Ishikawa (cell line): ENCODE measurements around the gene CHAC1.
A peak's percentile ranks its signal among the peaks of the same experiment; 100 is the strongest.

Source experiments
- CEBPB ChIP-seq: IDR thresholded peaks from 2 replicates; pipeline ENCODE4 v1.6.1; 2012
- CREB1 ChIP-seq: IDR thresholded peaks from 2 replicates; pipeline ENCODE4 v1.6.1; 2012; ENCODE audit warnings: low read depth
- EGR1 ChIP-seq: IDR thresholded peaks from 2 replicates; pipeline ENCODE4 v1.6.1; 2012
- EP300 ChIP-seq: IDR thresholded peaks from 2 replicates; pipeline ENCODE4 v1.6.1; 2012; ENCODE audit warnings: borderline replicate concordance
- FOXM1 ChIP-seq: IDR thresholded peaks from 2 replicates; pipeline ENCODE4 v1.6.1; 2012; ENCODE audit warnings: low read depth, borderline replicate concordance
- MAX ChIP-seq: IDR thresholded peaks from 2 replicates; pipeline ENCODE4 v1.6.1; 2012
- NFIC ChIP-seq: IDR thresholded peaks from 2 replicates; pipeline ENCODE4 v1.6.1; 2012
- RAD21 ChIP-seq: IDR thresholded peaks from 2 replicates; pipeline ENCODE4 v1.6.1; 2012; ENCODE audit warnings: low read depth
- REST ChIP-seq: IDR thresholded peaks from 2 replicates; pipeline ENCODE4 v1.6.1; 2012; ENCODE audit warnings: low read depth, mild to moderate bottlenecking
- TAF1 ChIP-seq: IDR thresholded peaks from 2 replicates; pipeline ENCODE4 v1.6.1; 2012; ENCODE audit warnings: low read depth, mild to moderate bottlenecking
- TCF12 ChIP-seq: IDR thresholded peaks from 2 replicates; pipeline ENCODE4 v1.6.1; 2012; ENCODE audit warnings: low read depth
- TEAD4 ChIP-seq: IDR thresholded peaks from 2 replicates; pipeline ENCODE4 v1.6.1; 2012
- USF1 ChIP-seq: IDR thresholded peaks from 2 replicates; pipeline ENCODE4 v1.6.1; 2012
- YY1 ChIP-seq: IDR thresholded peaks from 2 replicates; pipeline ENCODE4 v1.6.1; 2012; ENCODE audit warnings: low read depth
- ZBTB7A ChIP-seq: IDR thresholded peaks from 2 replicates; pipeline ENCODE4 v1.6.1; 2012; ENCODE audit warnings: low read depth

Gene CHAC1

GRCh38 chr15:40960151-40960885 is 7.0 kb downstream of the CHAC1 start:
- TF ChIP-seq USF1 (no peak), CREB1 (no peak), EGR1 (no peak), TCF12 (no peak), NFIC (no peak), REST (no peak), TAF1 (no peak), FOXM1 (no peak), MAX (no peak), EP300 (no peak), YY1 (no peak), TEAD4 (no peak), ZBTB7A (no peak), CEBPB (no peak), RAD21 (no peak)

GRCh38 chr15:40960925-40961324 is 7.7 kb downstream of the CHAC1 start:
- no peak for TF ChIP-seq CEBPB
- no peak for TF ChIP-seq CREB1
- TF ChIP-seq USF1 = no peak
- peak; percentile 87 for TF ChIP-seq TCF12
- no peak for TF ChIP-seq TAF1
- peak; percentile 32; the same call in 1 of the 2 replicates for TF ChIP-seq FOXM1
- peak; percentile 47; the same call in 1 of the 2 replicates for TF ChIP-seq MAX
- no peak for TF ChIP-seq REST
- TF ChIP-seq NFIC = peak; percentile 71
- no peak for TF ChIP-seq YY1
- TF ChIP-seq TEAD4 = peak; percentile 70
- peak; percentile 75 for TF ChIP-seq EP300
- no peak for TF ChIP-seq EGR1
- TF ChIP-seq RAD21 = no peak; the same call in 1 of the 2 replicates
- peak; percentile 40; the same call in 1 of the 2 replicates for TF ChIP-seq ZBTB7A

- no peak for TF ChIP-seq CEBPB
- TF ChIP-seq FOXM1 = no peak
- no peak for TF ChIP-seq EGR1
- TF ChIP-seq REST = no peak
- TF ChIP-seq EP300 = no peak
- no peak for TF ChIP-seq USF1
- no peak for TF ChIP-seq TAF1
- no peak for TF ChIP-seq TCF12
Observed at GRCh38 chr15:40963201-40963600, 9.9 kb downstream of the CHAC1 start.

- TF ChIP-seq REST (no peak), EP300 (no peak), TAF1 (no peak), CEBPB (no peak), CREB1 (no peak), USF1 (no peak), NFIC (no peak), TEAD4 (no peak), ZBTB7A (no peak), RAD21 (no peak), EGR1 (no peak), YY1 (no peak), MAX (no peak), TCF12 (no peak), FOXM1 (no peak)
Observed at GRCh38 chr15:40964006-40964405, 10.7 kb downstream of the CHAC1 start.
